ENCODE data around the gene TNK1.
"Not testable (repeated sequence)": the region's sequence is repeated elsewhere in the genome, so short reads cannot be mapped to it uniquely, and the experiment has no call there.

Gene TNK1

DNA sequence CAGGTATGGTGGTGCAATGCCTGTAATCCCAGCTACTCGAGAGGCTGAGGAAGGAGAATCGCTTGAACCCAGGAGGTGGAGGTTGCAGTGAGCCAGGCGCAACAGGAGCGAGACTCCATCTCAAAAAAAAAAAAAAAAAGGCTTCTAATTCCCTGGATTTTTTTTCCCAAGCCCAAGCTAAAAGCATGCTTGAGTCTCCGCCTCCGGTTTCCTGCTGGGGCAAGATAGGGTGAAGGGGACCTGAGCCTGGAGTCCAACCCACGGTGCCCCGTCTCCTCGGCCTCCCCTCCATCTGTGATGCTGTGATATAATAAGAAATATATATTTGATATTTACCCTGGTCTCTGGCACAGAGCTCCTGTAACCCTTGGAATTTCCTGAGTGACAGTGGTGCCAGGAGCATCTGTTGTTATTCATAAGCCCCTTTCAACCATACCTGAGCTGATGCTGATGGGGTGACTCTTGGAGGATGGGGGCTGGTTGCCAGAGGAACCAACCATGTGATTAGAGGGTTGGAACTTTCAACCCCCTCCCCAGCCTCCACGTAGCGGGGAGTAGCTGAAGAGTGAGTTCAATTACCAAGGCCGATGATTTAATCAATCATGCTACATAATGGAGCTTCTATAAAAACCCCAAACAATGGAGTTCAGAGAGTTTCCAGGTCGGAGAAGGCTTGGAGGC is 12.8 kb upstream of the TNK1 start:
- TF ChIP-seq ZNF274 (IDR thresholded peaks at IDR 0.05; ENCODE audit: low read depth, low read length): no peak
- H3K4me3 ChIP-seq (ENCODE audit: low read length): no peak overlapping the region

DNA sequence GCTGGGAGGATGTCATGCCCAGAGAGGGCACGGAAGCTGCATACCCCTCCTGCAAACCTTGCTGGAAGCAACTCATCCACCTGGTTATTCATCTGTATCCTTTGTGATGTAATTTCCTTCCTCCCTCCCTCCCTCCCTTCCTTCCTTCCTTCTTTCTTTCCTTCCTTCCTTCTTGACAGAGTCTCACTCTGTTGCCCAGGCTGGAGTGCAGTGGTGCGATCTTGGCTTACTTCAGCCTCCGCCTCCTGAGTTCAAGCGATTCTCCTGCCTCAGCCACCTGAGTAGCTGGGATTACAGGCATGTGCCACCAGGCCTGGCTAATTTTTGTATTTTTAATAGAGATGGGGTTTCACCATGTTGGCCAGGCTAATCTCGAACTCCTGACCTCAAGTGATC is 12.3 kb upstream of the TNK1 start:
- not testable (repeated sequence) for H3K4me3 ChIP-seq (ENCODE audit: low read length)

DNA sequence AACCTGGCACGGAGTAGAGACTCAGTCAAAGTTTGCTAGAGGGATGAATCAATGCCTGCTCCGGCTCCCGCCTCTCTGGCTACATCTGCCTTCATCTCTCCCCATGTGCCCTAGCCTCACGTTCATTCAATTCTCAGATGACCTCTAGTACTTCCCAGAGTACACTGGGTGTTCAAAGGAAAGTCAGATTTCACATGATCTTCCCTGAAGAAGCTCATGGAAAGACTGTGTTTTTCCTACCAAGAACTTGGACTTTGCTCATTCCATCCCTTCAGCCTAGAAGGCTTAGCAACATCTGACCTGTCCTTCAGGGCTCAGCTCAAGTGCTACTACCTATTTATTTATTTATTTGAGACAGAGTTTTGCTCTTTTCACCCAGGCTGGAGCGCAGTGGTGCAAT is 11.1 kb upstream of the TNK1 start:
- no peak for TF ChIP-seq ZNF274 (IDR thresholded peaks at IDR 0.05; ENCODE audit: low read depth, low read length)
- H3K4me3 ChIP-seq (ENCODE audit: low read length): no peak overlapping the region

DNA sequence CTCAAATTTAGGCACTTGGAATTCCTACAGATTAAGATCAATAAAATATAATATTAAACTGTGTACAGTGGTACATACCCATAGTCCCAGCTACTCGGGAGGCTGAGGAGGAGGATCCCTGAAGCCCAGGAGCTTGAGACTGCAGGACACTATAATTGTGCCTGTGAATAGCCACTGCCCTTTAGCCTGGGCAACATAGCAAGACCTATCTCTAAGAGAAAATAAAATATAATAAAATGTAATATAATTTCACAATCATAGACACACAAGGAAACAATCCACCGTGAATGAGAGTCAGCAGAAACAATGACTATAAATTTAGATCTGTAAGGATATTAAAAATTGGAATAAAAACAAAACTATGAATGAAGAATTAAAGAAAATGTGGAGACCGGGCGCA is 10.0 kb upstream of the TNK1 start:
- TF ChIP-seq ZNF274 (IDR thresholded peaks at IDR 0.05; ENCODE audit: low read depth, low read length): no peak
- H3K4me3 ChIP-seq (ENCODE audit: low read length): no peak overlapping the region

DNA sequence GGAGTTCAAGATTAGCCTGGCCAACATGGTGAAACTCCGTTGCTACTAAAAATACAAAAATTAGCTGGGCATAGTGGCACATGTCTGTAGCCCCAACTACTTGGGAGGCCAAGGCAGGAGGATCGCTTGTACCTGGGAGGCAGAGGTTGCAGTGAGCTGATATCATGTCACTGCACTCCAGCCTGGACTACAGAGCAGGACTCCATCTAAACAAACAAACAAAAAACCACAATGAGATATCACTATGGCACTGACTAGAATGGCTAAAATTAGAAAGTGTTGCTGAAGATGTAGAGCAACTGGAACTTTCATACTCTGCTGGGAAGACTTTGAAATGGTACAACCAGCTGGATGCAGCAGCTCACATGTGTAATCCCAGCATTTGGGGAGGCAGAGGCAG is 6.5 kb upstream of the TNK1 start:
- TF ChIP-seq ZNF274 (IDR thresholded peaks at IDR 0.05; ENCODE audit: low read depth, low read length): no peak
- no peak overlapping the region for H3K4me3 ChIP-seq (ENCODE audit: low read length)

DNA sequence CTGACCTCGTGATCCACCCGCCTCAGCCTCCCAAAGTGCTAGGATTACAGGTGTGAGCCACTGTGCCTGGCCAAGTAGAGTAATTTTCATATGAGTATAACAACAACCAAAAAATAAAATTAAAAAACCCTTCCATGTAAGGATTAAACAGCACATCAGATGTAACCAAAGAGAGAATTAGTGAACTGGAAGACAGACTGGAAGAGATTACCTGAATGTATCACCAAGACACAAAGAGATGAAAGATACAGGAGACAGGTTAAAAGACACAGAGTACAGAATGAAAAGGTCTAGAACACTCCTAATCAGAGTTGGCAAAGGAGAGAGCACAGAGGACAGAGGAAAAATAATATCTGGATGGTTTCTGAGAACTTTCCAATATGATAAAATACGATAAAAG is 1.8 kb upstream of the TNK1 start:
- no peak overlapping the region for H3K4me3 ChIP-seq (ENCODE audit: low read length)
- TF ChIP-seq ZNF274 (IDR thresholded peaks at IDR 0.05; ENCODE audit: low read depth, low read length): no peak

DNA sequence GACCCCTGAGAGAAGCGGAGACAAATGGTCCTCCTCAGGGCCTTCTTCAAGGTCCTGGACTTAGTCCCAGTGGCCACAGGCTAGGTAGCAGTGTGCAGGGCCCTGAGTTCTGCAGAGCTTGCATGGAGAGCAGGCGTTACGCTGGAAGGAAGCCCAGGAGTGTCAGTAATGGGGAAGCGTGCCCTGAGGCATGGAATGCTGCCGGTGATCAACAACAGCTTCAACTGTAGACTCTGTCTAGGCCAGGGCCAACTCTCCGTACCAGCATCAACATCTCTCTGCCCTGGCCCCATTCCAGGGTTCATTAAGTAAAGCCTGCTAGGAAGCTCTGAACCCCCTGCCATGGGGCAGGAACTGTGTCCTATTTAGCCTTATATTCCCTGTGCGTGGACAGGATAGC is 568 bp upstream of the TNK1 start:
- no peak for TF ChIP-seq ZNF274 (IDR thresholded peaks at IDR 0.05; ENCODE audit: low read depth, low read length)
- no peak overlapping the region for H3K4me3 ChIP-seq (ENCODE audit: low read length)

DNA sequence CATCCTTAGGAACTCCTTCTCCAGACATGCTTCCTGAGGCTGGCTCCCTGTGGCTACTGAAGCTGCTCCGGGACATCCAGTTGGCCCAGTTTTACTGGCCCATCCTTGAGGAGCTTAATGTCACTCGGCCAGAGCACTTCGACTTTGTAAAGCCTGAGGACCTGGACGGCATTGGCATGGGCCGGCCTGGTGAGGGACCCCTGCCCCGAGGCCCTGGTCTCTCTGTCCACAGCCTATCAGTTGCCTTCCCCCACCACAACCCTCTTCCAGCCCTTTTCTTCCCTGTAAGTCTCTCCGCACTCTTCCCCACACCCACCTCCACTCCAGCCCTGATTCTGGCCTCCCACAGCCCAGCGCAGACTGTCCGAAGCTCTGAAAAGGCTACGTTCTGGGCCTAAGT is 2.0 kb downstream of the TNK1 start:
- no peak for TF ChIP-seq ZNF274 (IDR thresholded peaks at IDR 0.05; ENCODE audit: low read depth, low read length)
- H3K4me3 ChIP-seq (ENCODE audit: low read length): no peak overlapping the region

DNA sequence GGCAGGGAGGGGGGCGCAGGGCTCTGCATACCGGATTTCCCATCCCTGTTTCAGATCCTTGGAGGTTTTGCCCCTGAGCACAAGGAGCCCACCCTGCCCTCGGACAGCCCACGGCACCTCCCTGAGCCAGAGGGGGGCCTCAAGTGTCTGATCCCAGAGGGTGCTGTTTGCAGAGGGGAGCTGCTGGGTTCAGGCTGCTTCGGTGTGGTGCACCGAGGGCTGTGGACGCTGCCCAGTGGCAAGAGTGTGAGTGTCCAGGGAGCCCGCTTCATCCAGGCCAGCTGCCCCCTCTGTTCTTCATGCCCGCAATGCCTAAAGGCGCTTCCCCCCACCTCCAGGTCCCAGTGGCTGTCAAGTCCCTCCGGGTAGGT is 2.5 kb downstream of the TNK1 start:
- TF ChIP-seq ZNF274 (IDR thresholded peaks at IDR 0.05; ENCODE audit: low read depth, low read length): no peak
- no peak overlapping the region for H3K4me3 ChIP-seq (ENCODE audit: low read length)

DNA sequence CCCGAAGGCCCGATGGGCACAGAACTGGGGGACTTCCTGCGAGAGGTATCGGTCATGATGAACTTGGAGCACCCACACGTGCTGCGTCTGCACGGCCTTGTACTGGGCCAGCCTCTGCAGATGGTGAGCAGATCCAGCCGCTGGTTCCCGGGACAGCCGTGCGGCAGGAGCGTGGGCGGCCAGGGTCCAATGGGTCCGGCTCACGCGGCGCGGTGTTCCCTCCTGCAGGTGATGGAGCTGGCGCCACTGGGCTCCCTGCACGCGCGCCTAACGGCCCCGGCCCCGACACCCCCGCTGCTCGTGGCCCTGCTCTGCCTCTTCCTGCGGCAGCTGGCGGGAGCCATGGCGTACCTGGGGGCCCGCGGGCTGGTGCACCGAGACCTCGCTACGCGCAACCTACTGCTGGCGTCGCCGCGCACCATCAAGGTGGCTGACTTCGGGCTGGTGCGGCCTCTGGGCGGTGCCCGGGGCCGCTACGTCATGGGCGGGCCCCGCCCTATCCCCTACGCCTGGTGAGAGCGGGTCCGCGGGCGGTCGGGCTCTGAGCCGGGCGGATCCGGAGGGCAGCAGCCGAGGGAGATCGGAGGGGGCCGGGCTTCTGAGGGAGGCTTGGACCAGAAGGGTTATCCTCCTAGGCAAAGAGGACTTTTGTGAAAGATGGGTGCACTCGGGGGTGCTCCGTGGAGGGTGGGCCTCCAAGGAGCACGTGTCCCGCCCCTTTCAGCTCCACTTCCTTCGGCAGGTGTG is 3.0 kb downstream of the TNK1 start:
- TF ChIP-seq ZNF274 (IDR thresholded peaks at IDR 0.05; ENCODE audit: low read depth, low read length): no peak
- peak overlapping the region; percentile 44; the same call in 1 of the 2 replicates for H3K4me3 ChIP-seq (ENCODE audit: low read length)

DNA sequence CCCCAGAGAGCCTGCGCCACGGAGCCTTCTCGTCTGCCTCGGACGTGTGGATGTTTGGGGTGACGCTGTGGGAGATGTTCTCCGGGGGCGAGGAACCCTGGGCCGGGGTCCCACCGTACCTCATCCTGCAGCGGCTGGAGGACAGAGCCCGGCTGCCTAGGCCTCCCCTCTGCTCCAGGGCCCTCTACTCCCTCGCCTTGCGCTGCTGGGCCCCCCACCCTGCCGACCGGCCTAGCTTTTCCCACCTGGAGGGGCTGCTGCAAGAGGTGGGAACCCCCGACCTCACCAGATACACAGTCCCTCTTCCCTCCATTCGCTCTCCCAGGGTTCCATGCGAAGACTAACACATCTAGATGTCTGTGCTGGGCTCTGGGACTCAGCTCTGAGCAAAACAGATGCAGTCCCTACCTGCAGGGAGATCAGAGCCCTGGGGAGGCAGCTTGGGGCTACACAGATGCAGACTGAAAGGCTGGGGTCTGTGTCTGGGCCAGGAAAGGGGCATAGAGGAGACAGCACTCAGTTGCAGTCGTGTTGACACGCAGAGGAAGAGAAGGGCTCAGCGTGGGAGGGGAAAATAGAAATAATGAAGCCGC is 3.7 kb downstream of the TNK1 start:
- no peak for TF ChIP-seq ZNF274 (IDR thresholded peaks at IDR 0.05; ENCODE audit: low read depth, low read length)
- peak overlapping the region; percentile 44; the same call in 1 of the 2 replicates for H3K4me3 ChIP-seq (ENCODE audit: low read length)

DNA sequence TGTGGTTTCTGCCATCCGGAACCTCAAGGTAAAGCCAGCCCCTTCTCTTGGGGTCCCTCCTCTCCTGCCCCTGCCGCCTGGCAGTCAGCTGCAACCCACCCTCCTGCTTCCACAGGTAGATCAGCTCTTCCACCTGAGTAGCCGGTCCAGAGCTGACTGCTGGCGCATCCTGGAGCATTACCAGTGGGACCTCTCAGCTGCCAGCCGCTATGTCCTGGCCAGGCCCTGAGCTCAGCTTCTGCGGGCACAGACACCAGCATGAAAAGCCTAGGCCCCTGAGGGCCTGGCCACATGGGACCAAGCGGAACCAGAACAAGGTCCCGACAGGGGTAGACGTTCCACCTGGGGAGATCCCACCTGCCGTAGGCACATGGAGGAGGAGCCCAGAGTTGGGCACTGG is 8.0 kb downstream of the TNK1 start:
- TF ChIP-seq ZNF274 (IDR thresholded peaks at IDR 0.05; ENCODE audit: low read depth, low read length): no peak
- H3K4me3 ChIP-seq (ENCODE audit: low read length): no peak overlapping the region

DNA sequence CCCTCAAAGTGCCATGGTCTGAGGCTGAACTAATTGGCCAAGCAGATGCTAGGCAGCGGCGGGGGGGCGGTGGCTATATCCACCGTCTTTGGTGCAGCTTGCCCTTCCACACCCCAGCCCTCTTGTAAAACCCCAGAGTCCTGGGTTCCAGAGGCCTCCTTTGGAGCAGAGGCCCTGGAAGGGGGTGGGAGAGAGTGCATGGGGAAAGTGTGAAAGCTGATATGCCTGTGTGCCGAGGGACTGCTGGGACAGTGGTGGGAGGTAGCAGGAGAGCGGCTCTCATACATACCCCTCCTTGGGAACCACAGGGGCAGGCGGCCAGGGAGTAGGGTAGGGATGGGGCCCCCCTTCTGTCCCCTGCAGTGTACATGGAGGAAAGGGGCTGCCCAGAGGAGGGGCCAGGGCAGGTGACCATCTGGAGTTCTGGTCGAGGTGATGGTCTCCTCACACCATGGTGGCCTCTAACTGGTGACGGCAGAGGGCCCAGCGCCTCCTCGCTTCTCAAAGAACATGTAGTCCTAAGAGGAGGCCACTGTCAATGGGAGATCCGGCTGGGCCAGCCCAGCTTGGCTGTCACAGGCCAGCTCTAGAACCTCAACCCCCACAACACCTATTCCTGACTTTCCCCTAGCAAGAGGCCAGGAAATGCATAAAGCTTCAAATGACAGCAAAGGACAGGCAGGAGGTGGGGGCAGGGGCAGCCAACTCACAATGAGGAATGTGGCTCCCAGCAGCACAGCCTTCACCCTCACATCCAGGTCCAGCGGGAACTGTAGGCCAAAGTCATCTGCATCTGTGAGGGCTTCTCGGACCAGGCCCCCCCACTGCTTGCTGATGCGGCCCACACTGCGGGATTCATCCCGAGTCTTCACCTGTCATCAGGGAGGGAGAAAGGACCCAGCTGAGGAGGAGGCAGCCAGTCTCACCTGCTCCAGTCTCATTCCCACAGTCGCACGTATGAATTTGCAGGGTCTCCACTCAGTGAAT is 9.3 kb downstream of the TNK1 start:
- H3K4me3 ChIP-seq (ENCODE audit: low read length): no peak overlapping the region
- TF ChIP-seq ZNF274 (IDR thresholded peaks at IDR 0.05; ENCODE audit: low read depth, low read length): no peak

DNA sequence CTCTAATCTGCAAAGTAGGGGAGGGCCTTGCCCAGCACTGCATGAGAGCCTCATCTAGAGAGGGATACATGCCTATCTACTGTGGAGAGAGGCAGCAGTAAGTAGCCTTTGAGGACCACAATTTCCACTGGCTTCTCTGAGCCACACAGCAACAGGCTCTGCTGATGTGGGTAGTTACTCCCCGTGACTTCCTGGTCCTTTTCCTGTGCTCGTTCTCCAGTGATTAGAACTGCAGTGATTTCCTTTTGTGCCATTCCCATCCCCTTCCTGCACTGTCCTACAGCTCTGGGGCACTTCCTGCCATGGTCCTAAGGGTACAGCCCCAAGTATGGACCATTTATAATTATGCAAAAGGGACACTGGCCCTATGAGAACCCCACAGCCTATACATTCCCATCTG is 10.4 kb downstream of the TNK1 start:
- TF ChIP-seq ZNF274 (IDR thresholded peaks at IDR 0.05; ENCODE audit: low read depth, low read length): no peak
- H3K4me3 ChIP-seq (ENCODE audit: low read length): no peak overlapping the region
